ENCODE measurements around the gene SLC22A23. TPM values are rescaled to one million over a fixed set of nuclear protein-coding genes. Genes with fewer than 3 reads are reported as not detected.

Gene SLC22A23
- total RNA-seq, 4 donors from 2014 or later: 9.0 to 25.1 (median 13.9) TPM

GRCh38 chr6:3293271-3294155 is 163.3 kb downstream of the SLC22A23 start:
- TF ChIP-seq, protein P1, sequence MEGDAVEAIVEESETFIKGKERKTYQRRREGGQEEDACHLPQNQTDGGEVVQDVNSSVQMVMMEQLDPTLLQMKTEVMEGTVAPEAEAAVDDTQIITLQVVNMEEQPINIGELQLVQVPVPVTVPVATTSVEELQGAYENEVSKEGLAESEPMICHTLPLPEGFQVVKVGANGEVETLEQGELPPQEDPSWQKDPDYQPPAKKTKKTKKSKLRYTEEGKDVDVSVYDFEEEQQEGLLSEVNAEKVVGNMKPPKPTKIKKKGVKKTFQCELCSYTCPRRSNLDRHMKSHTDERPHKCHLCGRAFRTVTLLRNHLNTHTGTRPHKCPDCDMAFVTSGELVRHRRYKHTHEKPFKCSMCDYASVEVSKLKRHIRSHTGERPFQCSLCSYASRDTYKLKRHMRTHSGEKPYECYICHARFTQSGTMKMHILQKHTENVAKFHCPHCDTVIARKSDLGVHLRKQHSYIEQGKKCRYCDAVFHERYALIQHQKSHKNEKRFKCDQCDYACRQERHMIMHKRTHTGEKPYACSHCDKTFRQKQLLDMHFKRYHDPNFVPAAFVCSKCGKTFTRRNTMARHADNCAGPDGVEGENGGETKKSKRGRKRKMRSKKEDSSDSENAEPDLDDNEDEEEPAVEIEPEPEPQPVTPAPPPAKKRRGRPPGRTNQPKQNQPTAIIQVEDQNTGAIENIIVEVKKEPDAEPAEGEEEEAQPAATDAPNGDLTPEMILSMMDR (IDR thresholded peaks at IDR 0.05; ENCODE audit: low read depth): no peak

DNA sequence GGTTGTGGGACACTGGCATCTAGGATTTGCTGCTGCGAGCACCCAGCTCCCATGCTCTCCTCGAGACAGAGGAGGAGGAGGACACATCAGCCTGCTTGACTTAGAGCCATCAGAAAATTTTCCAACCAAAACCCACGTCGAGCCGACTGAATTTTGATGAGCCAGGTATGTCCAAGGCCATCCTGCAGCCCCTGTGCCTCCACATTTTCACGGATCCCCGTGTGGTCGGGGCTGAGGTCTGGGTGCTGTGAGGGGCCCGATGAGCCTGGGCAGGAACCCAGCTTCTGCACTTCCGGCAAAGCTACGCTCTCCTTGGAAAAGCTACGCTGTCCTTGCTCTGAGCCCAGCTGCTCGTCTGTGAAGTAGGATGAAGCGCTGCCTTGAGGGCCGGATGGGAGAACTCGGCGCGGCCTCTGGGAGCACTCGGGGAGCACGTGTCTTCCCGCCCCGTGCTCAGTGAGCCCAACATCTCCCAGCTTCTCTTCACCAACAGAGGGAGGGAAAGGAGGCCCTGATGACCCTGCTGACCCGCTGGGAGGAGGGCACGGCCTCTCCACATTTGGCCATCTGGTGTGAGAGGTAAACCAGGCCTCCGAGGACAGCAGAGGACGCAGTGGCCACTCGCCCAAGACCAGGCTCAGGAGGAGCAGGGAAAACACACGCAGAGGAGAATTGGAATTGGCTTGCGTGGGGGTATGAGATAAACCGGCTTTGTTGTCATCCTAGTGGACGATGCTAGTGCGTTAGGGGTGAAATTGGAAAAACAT is 164.2 kb downstream of the SLC22A23 start:
- TF ChIP-seq, protein P1 (IDR thresholded peaks at IDR 0.05; ENCODE audit: low read depth): no peak

DNA sequence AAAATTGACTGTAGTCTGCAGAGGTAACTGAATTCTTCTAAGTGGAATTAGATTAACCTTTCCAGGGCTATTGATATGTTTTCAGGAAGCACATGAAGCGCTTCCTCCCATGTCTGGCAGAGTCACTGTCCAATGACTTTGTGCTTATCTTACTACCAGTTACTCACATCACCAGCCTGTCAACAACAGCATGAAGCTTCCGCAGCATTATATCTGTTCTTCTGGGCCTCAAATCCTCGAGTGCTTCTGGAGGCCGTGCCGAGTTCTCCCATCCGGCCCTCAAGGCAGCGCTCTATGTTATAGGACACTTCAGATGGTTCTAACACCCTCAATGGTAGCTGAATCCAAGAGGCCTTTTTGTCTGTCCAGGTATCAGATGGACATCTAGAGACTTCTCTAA is 164.9 kb downstream of the SLC22A23 start:
- TF ChIP-seq, protein P1 (IDR thresholded peaks at IDR 0.05; ENCODE audit: low read depth): no peak

GRCh38 chr6:3291346-3291745 is 165.5 kb downstream of the SLC22A23 start:
- TF ChIP-seq, protein P1 (IDR thresholded peaks at IDR 0.05; ENCODE audit: low read depth): no peak

- TF ChIP-seq, protein P1 (IDR thresholded peaks at IDR 0.05; ENCODE audit: low read depth): no peak
Observed at GRCh38 chr6:3290931-3291211, 166.0 kb downstream of the SLC22A23 start.

DNA sequence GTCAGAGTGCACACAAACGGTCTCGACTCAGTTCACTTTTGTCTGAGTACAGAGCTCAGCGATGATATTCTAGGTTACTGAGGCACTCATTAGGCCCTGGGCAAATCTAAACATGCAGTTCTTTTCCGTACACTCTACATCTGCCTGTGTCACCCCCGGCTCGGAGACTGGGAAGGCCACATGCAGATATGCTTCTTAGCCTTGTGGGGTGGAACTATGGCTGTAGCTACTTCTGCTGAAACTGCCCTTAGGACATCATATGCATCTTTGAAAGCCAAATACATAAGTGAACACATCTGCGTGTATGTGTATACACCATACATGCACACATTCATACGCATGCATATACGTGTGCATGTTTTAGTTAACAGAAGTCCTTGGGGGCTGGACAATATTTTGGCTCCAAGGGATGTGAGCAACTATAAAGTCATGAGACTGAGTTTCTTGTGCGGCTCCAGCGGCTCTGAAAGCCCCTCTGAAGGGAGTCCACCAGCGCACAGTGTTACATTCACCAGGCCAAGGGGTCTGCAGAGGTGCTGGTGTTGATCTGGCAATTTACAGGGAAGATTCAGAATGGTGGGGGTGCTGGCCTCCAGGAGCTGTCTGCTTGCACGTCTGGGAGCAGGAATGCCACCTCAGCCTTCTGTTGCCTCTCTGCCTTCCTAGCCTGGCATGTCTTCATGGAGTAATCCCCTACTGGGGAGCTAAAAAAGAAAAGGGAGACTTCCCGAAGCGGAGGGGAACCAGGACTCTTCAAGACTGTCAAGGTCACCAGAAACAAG is 166.5 kb downstream of the SLC22A23 start:
- TF ChIP-seq, protein P1 (IDR thresholded peaks at IDR 0.05; ENCODE audit: low read depth): no peak

- TF ChIP-seq, protein P1 (IDR thresholded peaks at IDR 0.05; ENCODE audit: low read depth): no peak
Observed at GRCh38 chr6:3289664-3290055, 167.2 kb downstream of the SLC22A23 start.
